ENCODE results near the gene PSENEN.

PSENEN gene

DNA sequence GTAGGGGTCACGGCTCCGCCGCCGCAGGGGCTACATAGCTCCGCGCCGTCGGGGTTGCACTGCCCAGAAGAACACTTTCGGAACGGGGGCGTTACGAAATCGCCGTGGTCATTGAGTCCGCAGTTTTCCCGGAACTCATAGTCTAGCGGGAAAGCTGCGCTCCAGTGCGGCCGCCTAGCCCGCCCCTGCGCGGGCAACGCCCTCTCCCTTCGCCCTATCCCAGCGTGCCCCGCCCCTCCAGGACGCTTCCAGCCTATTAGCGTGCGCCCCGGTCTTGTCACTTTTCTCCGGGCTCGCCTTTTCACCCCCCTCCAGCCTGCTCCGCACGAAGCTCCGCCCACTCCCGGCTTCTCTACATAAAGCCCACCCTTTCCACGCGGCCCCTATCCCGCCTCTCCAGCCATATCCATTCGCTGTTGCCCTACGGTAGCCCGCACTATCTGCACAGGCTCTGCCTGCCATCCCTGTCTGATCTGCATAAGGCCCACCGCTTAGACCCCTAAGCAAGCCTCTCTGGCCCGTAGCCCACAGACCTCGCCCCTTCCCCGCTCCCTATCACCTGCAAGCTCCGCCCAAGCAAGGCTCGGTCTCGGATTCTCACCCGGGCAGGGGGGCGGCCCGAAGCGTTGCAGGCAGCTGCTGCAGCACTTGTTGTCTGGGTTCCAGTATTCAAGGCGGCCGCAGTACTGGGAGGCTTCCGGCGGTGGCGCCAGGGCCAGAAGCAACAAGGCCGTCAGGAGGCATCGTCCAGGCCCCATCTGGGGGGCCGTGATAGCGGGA lies 4.8 kb upstream of the PSENEN start:
- Histone ChIP-seq H3K4me3 (ENCODE audit: low read depth in 1 of 2, low read length in 2 of 2) (peak overlapping the region; percentile 82 to 90), H3K27ac (ENCODE audit: low read depth, low read length) (peak overlapping the region; percentile 64), H3K4me1 (ENCODE audit: control insufficient read depth in 1 of 2, insufficient read depth in 2 of 2, low read length in 2 of 2) (peaks cover 11 to 23% of the 10 kb centered on the region in 2 donors), H3K9me3 (ENCODE audit: control insufficient read depth in 1 of 2, low read length in 2 of 2) (no peaks in the 10 kb centered on the region), H3K9ac (ENCODE audit: low read depth in 1 of 2, low read length in 2 of 2) (peak overlapping the region; percentile 60 to 70), H3K27me3 (ENCODE audit: control insufficient read depth in 1 of 2, insufficient read depth in 2 of 2, low read length in 2 of 2) (no peaks in the 10 kb centered on the region), H3K36me3 (ENCODE audit: control insufficient read depth in 1 of 2, insufficient read depth in 2 of 2, low read length in 2 of 2) (peaks cover 25 to 34% of the 10 kb centered on the region in 2 donors)

DNA sequence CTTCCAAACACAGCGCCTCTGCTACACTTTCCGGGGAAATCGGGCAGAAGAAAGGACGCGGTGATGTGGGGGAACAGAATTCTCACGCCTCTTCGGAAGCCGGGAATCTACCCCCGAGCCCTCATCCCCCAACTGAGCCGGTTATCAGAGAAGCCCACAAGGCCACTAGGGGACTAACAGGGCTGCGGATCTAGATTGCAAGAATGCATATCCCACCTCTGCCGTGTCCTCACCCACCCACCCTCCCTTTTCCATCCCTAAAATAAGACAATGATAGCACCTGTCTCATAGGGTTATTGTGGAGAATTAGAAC lies 4.3 kb upstream of the PSENEN start:
- Histone ChIP-seq H3K36me3 (ENCODE audit: control insufficient read depth in 1 of 2, insufficient read depth in 2 of 2, low read length in 2 of 2) (peaks cover 23 to 30% of the 10 kb centered on the region in 2 donors), H3K9me3 (ENCODE audit: control insufficient read depth in 1 of 2, low read length in 2 of 2) (no peaks in the 10 kb centered on the region), H3K4me1 (ENCODE audit: control insufficient read depth in 1 of 2, insufficient read depth in 2 of 2, low read length in 2 of 2) (peaks cover 14 to 29% of the 10 kb centered on the region in 2 donors), H3K4me3 (ENCODE audit: low read depth in 1 of 2, low read length in 2 of 2) (peak overlapping the region; percentile 82 to 90), H3K27me3 (ENCODE audit: control insufficient read depth in 1 of 2, insufficient read depth in 2 of 2, low read length in 2 of 2) (no peaks in the 10 kb centered on the region), H3K9ac (ENCODE audit: low read depth in 1 of 2, low read length in 2 of 2) (peak overlapping the region; percentile 58 to 60), H3K27ac (ENCODE audit: low read depth, low read length) (peak overlapping the region; percentile 64)

DNA sequence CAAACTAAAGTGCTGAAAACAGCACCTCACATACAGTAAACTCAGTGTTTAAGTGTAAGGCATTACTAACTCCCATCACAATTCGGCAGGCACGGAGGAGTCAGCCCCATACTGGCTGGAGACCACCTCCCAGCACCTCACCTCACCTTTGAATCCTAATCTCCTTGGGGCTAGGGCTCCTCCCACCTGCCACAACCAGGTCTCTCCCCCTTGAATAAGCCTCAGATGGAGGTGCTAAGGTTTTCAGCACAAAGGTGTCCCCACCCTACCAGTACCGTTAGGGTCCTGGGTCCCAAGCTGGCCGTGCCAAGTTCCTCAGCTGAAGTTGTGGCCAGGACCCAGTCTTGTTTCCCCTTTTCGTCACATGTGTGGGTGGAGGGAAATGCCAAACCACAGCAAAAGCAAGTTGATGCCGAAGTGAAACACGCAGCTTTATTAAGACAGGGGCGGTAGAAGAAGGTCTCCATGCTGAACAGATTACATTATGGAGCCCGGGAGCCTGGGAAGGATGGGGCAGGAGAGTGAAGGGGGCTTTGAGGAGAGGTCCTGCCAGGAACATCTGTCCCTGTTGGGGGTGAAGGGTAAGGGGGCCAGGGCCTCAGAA lies 3.2 kb upstream of the PSENEN start, which contains the start of gene IGFLR1:
Gene IGFLR1, minus strand, starts transcription at position 332 of the 604 bp plus-strand sequence. CDS start 1,272 bp downstream, outside the sequence.
- Histone ChIP-seq H3K27me3 (ENCODE audit: control insufficient read depth in 1 of 2, insufficient read depth in 2 of 2, low read length in 2 of 2) (no peaks in the 10 kb centered on the region), H3K9me3 (ENCODE audit: control insufficient read depth in 1 of 2, low read length in 2 of 2) (no peaks in the 10 kb centered on the region), H3K4me3 (ENCODE audit: low read depth in 1 of 2, low read length in 2 of 2) (peak within 1 kb of the TSS; percentile 38 to 53), H3K9ac (ENCODE audit: low read depth in 1 of 2, low read length in 2 of 2) (peak within 1 kb of the TSS; percentile 25 to 59), H3K36me3 (ENCODE audit: control insufficient read depth in 1 of 2, insufficient read depth in 2 of 2, low read length in 2 of 2) (peaks cover 16 to 20% of the 10 kb centered on the region in 2 donors), H3K27ac (ENCODE audit: low read depth, low read length) (peak within 1 kb of the TSS; percentile 81), H3K4me1 (ENCODE audit: control insufficient read depth in 1 of 2, insufficient read depth in 2 of 2, low read length in 2 of 2) (peaks cover 19 to 33% of the 10 kb centered on the region in 2 donors)

DNA sequence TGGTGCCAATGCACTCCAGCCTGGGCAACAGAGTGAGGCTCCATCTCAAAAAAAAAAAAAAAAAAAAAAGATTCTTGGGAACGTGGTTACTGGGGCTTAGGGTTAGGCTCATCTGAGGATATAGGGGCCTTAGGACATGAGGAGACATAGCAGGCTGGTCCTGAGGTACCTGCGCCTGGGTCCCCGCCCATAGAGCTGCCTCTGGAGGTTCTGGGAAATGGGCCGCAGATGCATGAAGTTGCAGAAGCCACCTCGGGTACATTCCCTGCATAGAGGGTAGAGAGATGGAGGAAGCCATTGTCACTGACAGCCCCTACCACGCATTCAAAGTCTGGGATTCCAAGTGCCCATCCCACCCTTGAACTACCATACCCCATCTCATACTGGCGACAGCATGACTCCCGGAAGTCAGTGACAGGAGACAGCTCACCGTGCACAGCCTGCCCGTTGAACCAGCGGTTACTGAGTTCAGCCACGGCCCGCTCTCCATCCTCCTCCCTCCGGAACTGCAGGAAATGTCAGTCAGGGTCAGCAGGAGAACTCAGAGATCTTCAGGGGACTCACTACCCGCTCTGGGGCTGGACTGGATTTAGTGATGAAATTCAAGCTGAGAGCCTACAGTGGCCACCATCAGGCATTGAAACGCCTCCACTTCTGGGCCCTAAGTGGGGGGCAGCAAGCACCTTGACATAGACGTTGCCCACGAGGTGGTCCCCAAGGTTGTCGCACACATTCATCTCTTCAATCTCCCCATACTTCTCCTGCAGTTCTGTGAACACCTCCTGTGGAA lies 1.6 kb upstream of the PSENEN start:
- H3K4me3 ChIP-seq (ENCODE audit: low read depth in 1 of 2, low read length in 2 of 2) = peak overlapping the region; percentile 90 to 91
- H3K9ac ChIP-seq (ENCODE audit: low read depth in 1 of 2, low read length in 2 of 2) = no peak overlapping the region
- H3K27ac ChIP-seq (ENCODE audit: low read depth, low read length) = no peak overlapping the region
- peaks cover 24 to 37% of the 10 kb centered on the region in 2 donors for H3K4me1 ChIP-seq (ENCODE audit: control insufficient read depth in 1 of 2, insufficient read depth in 2 of 2, low read length in 2 of 2)
- peaks cover 3 to 4% of the 10 kb centered on the region in 2 donors for H3K36me3 ChIP-seq (ENCODE audit: control insufficient read depth in 1 of 2, insufficient read depth in 2 of 2, low read length in 2 of 2)
- no peaks in the 10 kb centered on the region for H3K27me3 ChIP-seq (ENCODE audit: control insufficient read depth in 1 of 2, insufficient read depth in 2 of 2, low read length in 2 of 2)
- no peaks in the 10 kb centered on the region for H3K9me3 ChIP-seq (ENCODE audit: control insufficient read depth in 1 of 2, low read length in 2 of 2)

DNA sequence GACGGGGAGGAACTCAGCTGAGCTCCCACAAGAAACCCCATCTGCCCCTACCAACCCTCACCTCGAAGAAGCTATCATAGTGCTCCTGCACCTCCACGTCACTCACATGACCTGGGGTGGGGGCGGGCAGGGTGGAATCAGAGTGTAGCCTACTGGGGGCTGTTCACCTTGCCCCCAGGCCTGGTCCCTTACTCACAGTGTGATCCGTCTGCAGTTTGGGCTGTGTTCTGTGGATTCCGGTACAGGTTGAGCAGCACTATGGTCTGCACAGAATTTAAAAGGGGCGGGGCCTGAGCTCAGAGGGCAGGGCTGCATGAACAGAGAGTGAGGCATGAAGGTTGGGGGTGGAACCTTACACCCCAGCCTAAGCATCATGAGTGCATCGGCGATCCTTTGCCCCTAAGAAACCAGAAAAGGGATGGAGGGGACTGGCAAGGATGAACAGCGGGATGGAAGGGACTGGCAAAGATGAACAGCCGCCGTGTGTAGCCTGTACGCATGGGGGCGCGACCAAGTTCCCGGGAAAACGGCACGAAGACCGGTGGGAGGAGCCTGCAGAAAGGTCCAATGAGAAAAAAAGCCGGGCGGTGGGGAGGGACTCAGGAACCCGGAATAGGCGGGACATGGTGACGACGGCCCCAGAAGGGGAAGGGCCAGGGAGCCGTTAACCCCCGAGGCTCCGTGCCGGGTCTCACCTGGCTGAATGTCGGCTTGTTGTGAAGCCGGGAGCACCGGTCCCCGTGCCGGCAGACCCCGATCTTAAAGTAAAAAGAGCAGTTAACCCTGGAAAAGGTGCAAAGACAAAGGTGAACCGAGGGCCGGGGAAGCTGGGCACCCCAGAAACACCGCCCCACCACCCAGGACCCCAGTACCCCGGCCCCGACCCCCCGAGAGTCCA lies 772 bp upstream of the PSENEN start:
- no peaks in the 10 kb centered on the region for H3K9me3 ChIP-seq (ENCODE audit: control insufficient read depth in 1 of 2, low read length in 2 of 2)
- H3K4me3 ChIP-seq (ENCODE audit: low read depth in 1 of 2, low read length in 2 of 2) = peak overlapping the region; percentile 90 to 91
- H3K9ac ChIP-seq (ENCODE audit: low read depth in 1 of 2, low read length in 2 of 2) = peak overlapping the region; percentile 43 to 85
- peaks cover 28 to 42% of the 10 kb centered on the region in 2 donors for H3K4me1 ChIP-seq (ENCODE audit: control insufficient read depth in 1 of 2, insufficient read depth in 2 of 2, low read length in 2 of 2)
- peak overlapping the region; percentile 99 for H3K27ac ChIP-seq (ENCODE audit: low read depth, low read length)
- peaks cover 0 to 3% of the 10 kb centered on the region in 2 donors for H3K36me3 ChIP-seq (ENCODE audit: control insufficient read depth in 1 of 2, insufficient read depth in 2 of 2, low read length in 2 of 2)
- no peaks in the 10 kb centered on the region for H3K27me3 ChIP-seq (ENCODE audit: control insufficient read depth in 1 of 2, insufficient read depth in 2 of 2, low read length in 2 of 2)

DNA sequence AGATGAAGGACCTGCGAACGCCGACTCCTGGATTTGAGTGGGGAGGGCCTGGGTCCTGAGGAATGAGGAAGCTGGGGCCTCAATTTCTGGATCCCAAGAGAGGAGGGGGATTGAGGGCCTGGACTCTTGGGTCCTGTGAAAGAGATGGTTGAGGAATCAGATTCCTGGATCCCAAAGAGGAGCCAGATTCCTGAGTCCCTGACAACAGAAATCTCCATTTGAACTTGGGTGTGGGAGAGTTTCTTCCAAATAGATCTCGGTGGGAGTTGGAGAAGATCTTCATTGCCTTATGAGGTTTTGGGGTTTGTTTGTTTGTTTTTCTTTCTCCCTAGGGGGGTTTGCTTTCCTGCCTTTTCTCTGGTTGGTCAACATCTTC lies 624 bp downstream of the PSENEN start:
- Histone ChIP-seq H3K9ac (ENCODE audit: low read depth in 1 of 2, low read length in 2 of 2) (peak overlapping the region; percentile 85 to 88), H3K4me3 (ENCODE audit: low read depth in 1 of 2, low read length in 2 of 2) (peak overlapping the region; percentile 90 to 91), H3K27ac (ENCODE audit: low read depth, low read length) (peak overlapping the region; percentile 20), H3K27me3 (ENCODE audit: control insufficient read depth in 1 of 2, insufficient read depth in 2 of 2, low read length in 2 of 2) (no peaks in the 10 kb centered on the region), H3K4me1 (ENCODE audit: control insufficient read depth in 1 of 2, insufficient read depth in 2 of 2, low read length in 2 of 2) (peaks cover 26 to 36% of the 10 kb centered on the region in 2 donors), H3K36me3 (ENCODE audit: control insufficient read depth in 1 of 2, insufficient read depth in 2 of 2, low read length in 2 of 2) (peaks cover 0 to 3% of the 10 kb centered on the region in 2 donors), H3K9me3 (ENCODE audit: control insufficient read depth in 1 of 2, low read length in 2 of 2) (no peaks in the 10 kb centered on the region)

DNA sequence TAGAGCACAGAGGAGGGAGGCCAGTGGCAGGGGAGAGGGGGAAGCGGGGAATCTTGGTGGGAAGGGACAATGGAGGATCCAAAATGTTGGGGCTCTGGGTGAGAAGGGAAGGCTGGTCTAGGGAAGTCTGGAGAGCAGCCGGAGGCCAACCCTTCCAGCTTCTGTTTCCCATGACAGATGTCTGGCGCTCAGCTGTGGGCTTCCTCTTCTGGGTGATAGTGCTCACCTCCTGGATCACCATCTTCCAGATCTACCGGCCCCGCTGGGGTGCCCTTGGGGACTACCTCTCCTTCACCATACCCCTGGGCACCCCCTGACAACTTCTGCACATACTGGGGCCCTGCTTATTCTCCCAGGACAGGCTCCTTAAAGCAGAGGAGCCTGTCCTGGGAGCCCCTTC lies 1.1 kb downstream of the PSENEN start:
- H3K9ac ChIP-seq (ENCODE audit: low read depth in 1 of 2, low read length in 2 of 2) = peak overlapping the region; percentile 85 to 88
- H3K4me3 ChIP-seq (ENCODE audit: low read depth in 1 of 2, low read length in 2 of 2) = peak overlapping the region; percentile 90 to 91
- peaks cover 25 to 35% of the 10 kb centered on the region in 2 donors for H3K4me1 ChIP-seq (ENCODE audit: control insufficient read depth in 1 of 2, insufficient read depth in 2 of 2, low read length in 2 of 2)
- no peaks in the 10 kb centered on the region for H3K9me3 ChIP-seq (ENCODE audit: control insufficient read depth in 1 of 2, low read length in 2 of 2)
- H3K27ac ChIP-seq (ENCODE audit: low read depth, low read length) = no peak overlapping the region
- peaks cover 0 to 3% of the 10 kb centered on the region in 2 donors for H3K36me3 ChIP-seq (ENCODE audit: control insufficient read depth in 1 of 2, insufficient read depth in 2 of 2, low read length in 2 of 2)
- no peaks in the 10 kb centered on the region for H3K27me3 ChIP-seq (ENCODE audit: control insufficient read depth in 1 of 2, insufficient read depth in 2 of 2, low read length in 2 of 2)

DNA sequence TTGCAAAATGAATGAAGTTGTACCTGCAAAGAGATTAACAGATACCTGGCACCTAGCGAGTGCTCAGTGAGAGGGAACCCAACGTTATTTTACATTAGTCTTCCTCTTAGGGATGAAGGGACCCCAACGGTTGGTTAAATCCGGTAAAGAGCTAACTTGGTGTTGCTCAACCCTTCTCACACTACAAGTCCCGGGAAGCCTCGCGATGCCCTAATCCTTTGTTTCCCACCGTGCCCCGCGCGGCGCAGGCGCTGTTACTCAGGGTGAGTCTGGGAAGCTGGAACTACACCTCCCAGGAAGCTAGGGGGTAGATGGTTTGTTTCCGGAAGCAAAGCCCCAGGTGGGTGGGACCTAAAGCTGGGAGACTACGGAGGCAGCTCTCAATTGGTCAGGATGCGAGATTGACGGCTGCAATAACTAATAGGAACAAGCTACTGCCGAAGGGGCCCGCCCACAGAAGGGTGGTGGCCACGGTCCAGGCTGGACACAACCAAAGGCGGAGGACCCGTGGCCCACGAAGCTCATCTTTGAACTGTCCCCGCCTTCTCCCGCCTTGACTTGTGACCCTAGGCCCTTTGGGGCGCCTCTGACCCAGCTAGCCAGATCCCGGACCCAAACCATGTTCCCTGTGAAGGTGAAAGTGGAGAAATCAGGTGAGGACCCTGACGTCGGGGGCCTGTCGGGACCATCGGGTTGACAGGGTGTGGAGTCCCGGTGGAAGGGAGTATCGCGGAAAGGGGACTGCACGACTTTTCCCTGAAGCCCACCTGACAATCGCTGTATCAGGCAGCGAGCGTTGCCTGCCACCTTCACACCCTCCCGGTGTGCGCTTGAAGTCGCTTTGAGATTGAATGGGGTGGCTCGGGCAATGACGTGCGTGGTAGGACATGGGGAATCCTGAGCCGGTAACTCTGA lies 2.9 kb downstream of the PSENEN start, which contains the start of gene LIN37:
Gene LIN37, plus strand, starts transcription at position 471 of the 915 bp plus-strand sequence. Its CDS starts 149 bp downstream, at position 620.
- Histone ChIP-seq H3K9me3 (ENCODE audit: control insufficient read depth in 1 of 2, low read length in 2 of 2) (no peaks in the 10 kb centered on the region), H3K4me1 (ENCODE audit: control insufficient read depth in 1 of 2, insufficient read depth in 2 of 2, low read length in 2 of 2) (peaks cover 25 to 35% of the 10 kb centered on the region in 2 donors), H3K27me3 (ENCODE audit: control insufficient read depth in 1 of 2, insufficient read depth in 2 of 2, low read length in 2 of 2) (no peaks in the 10 kb centered on the region), H3K9ac (ENCODE audit: low read depth in 1 of 2, low read length in 2 of 2) (peak within 1 kb of the TSS; percentile 94 to 98), H3K27ac (ENCODE audit: low read depth, low read length) (peak within 1 kb of the TSS; percentile 69), H3K4me3 (ENCODE audit: low read depth in 1 of 2, low read length in 2 of 2) (peak within 1 kb of the TSS; percentile 100), H3K36me3 (ENCODE audit: control insufficient read depth in 1 of 2, insufficient read depth in 2 of 2, low read length in 2 of 2) (peaks cover 9 to 16% of the 10 kb centered on the region in 2 donors)

Measured in duodenal mucosa (tissue), 2 donors.